ENCODE measurements around the gene CDK9.

- no peak for TF ChIP-seq CTCF (IDR thresholded peaks at IDR 0.05)
- peak; percentile 24 for TF ChIP-seq POLR2A (IDR thresholded peaks at IDR 0.05)
Observed at GRCh38 chr9:127794001-127794791, 8.4 kb downstream of the CDK9 start.

Measured in right lobe of liver (tissue), 4 donors.